ENCODE results near the gene PRKN.

GRCh38 chr6:161635975-161636374 lies 1091.6 kb downstream of the PRKN start:
- TF ChIP-seq EZH2 (IDR thresholded peaks at IDR 0.05; ENCODE audit: borderline replicate concordance, low read depth, low read length, severe bottlenecking) (no peak), CTCF (IDR thresholded peaks at IDR 0.05; ENCODE audit: borderline replicate concordance, extremely low read depth, low read length, poor library complexity, severe bottlenecking) (no peak)

All from DND-41 (cell line).